Measurements from ENCODE around the gene ZNF597. TPM values are rescaled to one million over a fixed set of nuclear protein-coding genes. Genes with fewer than 3 reads are reported as not detected.

Gene ZNF597
- total and polyA plus RNA-seq, 2 experiments from 2014 or later: 1.2 to 2.4 TPM

DNA sequence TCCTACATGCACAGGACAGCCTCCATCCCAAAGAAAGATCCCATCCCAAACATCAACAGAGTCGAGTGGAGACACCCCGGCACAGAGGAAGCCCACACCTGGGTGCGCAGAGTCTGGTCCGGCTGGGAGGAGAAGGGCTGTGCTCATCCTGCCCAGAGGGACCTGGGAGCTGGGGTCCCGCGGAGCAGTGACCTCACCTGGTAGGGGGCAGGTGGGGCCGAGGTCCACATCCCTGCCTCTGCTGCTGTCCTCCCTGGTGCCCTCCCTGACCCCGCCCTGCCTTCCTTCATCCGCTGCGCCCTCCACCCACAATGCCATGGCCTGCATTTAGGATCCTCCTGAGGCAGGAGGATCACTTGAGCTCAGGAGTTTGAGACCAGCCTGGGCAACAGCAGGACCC is 49.1 kb upstream of the ZNF597 start:
- Histone ChIP-seq H2AFZ (no peak overlapping the region), H3K9me2 (ENCODE audit: insufficient read depth) (no peaks in the 10 kb centered on the region), H3F3A (replicated peaks; ENCODE audit: low read depth) (no peaks in the 10 kb centered on the region), H4K20me1 (replicated peaks; ENCODE audit: insufficient read depth) (no peaks in the 10 kb centered on the region), H3K4me2 (no peak overlapping the region), H3K4me1 (ENCODE audit: insufficient read depth) (no peaks in the 10 kb centered on the region), H3K27ac (ENCODE audit: low read depth) (no peak overlapping the region), H3K79me2 (replicated peaks; ENCODE audit: insufficient read depth) (no peaks in the 10 kb centered on the region), H3K4me3 (no peak overlapping the region), H3K27me3 (ENCODE audit: insufficient read depth) (no peaks in the 10 kb centered on the region), H3K36me3 (ENCODE audit: insufficient read depth) (no peaks in the 10 kb centered on the region)
- TF ChIP-seq STAT1 (IDR thresholded peaks at IDR 0.05; ENCODE audit: unreplicated experiment) (no peak), POLR2AphosphoS5 (IDR thresholded peaks at IDR 0.05; ENCODE audit: low read depth) (no peak), JUNB (IDR thresholded peaks at IDR 0.05; ENCODE audit: unreplicated experiment) (no peak)
- ATAC-seq (no peak), DNase-seq (ENCODE audit: low spot score) (no peak)
- H3K27me3 Mint-ChIP-seq (ENCODE audit: insufficient read depth, low read depth, poor library complexity): peaks cover 13% of the 10 kb centered on the region
- H3K4me1 Mint-ChIP-seq: no peaks in the 10 kb centered on the region
- H3K36me3 Mint-ChIP-seq (ENCODE audit: low read depth): no peaks in the 10 kb centered on the region
- no peaks in the 10 kb centered on the region for H3K9me3 Mint-ChIP-seq
- H3K4me3 Mint-ChIP-seq: no peak overlapping the region
- H3K27ac Mint-ChIP-seq: no peak overlapping the region

DNA sequence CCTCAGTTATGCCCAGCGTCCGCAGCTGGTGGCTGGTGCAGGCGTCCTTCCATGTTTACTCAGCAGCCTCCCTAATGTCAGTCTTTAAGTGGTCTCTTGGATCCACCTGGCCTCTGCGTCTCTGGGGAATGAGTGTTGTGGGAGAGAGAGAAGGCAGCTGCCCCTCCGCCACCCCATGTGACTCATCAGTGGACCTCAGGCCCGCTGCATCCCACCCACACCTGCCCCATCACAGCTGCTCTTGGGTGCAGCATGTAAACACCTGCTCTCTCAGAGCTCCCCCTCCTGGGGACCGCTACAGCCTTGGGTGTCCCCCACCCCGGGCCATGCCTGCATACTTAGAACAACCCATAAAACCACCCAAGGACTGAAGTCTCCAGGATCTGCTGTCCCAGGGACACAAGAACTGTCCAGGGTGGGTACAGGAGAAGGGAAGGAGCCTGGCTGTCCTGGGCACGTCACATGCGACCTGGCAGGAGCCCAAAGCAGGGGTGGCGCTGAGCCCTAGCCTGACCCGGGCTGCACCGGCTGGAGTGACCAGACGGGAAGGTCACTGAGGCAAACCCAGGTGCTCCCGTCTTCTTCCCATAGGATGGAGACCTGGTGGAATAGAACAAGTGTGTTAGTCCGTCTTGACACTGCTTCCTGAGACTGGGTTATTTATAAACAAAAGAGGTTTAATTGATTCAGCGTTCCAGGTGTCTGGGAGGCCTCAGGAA is 47.8 kb upstream of the ZNF597 start:
- H3K4me1 Mint-ChIP-seq: no peaks in the 10 kb centered on the region
- DNase-seq (ENCODE audit: low spot score): peak; percentile 53
- Histone ChIP-seq H3K27ac (ENCODE audit: low read depth) (no peak overlapping the region), H3K4me1 (ENCODE audit: insufficient read depth) (no peaks in the 10 kb centered on the region), H3K79me2 (replicated peaks; ENCODE audit: insufficient read depth) (no peaks in the 10 kb centered on the region), H3K4me3 (no peak overlapping the region), H4K20me1 (replicated peaks; ENCODE audit: insufficient read depth) (no peaks in the 10 kb centered on the region), H3F3A (replicated peaks; ENCODE audit: low read depth) (no peaks in the 10 kb centered on the region), H3K9me2 (ENCODE audit: insufficient read depth) (no peaks in the 10 kb centered on the region), H3K27me3 (ENCODE audit: insufficient read depth) (no peaks in the 10 kb centered on the region), H3K4me2 (no peak overlapping the region), H2AFZ (no peak overlapping the region), H3K36me3 (ENCODE audit: insufficient read depth) (no peaks in the 10 kb centered on the region)
- H3K4me3 Mint-ChIP-seq: no peak overlapping the region
- H3K27me3 Mint-ChIP-seq (ENCODE audit: insufficient read depth, low read depth, poor library complexity): peaks cover 13% of the 10 kb centered on the region
- TF ChIP-seq, protein P1, sequence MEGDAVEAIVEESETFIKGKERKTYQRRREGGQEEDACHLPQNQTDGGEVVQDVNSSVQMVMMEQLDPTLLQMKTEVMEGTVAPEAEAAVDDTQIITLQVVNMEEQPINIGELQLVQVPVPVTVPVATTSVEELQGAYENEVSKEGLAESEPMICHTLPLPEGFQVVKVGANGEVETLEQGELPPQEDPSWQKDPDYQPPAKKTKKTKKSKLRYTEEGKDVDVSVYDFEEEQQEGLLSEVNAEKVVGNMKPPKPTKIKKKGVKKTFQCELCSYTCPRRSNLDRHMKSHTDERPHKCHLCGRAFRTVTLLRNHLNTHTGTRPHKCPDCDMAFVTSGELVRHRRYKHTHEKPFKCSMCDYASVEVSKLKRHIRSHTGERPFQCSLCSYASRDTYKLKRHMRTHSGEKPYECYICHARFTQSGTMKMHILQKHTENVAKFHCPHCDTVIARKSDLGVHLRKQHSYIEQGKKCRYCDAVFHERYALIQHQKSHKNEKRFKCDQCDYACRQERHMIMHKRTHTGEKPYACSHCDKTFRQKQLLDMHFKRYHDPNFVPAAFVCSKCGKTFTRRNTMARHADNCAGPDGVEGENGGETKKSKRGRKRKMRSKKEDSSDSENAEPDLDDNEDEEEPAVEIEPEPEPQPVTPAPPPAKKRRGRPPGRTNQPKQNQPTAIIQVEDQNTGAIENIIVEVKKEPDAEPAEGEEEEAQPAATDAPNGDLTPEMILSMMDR (conservative IDR thresholded peaks at IDR 0.05; ENCODE audit: low read depth in 2 of 2): peak; percentile 24 to 76; a peak in 3 of 4 replicates
- TF ChIP-seq, protein P2, sequence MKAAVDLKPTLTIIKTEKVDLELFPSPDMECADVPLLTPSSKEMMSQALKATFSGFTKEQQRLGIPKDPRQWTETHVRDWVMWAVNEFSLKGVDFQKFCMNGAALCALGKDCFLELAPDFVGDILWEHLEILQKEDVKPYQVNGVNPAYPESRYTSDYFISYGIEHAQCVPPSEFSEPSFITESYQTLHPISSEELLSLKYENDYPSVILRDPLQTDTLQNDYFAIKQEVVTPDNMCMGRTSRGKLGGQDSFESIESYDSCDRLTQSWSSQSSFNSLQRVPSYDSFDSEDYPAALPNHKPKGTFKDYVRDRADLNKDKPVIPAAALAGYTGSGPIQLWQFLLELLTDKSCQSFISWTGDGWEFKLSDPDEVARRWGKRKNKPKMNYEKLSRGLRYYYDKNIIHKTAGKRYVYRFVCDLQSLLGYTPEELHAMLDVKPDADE (IDR thresholded peaks at IDR 0.05): no peak
- H3K9me3 Mint-ChIP-seq: no peaks in the 10 kb centered on the region
- peak; percentile 55 for ATAC-seq
- H3K36me3 Mint-ChIP-seq (ENCODE audit: low read depth): no peaks in the 10 kb centered on the region
- no peak overlapping the region for H3K27ac Mint-ChIP-seq

DNA sequence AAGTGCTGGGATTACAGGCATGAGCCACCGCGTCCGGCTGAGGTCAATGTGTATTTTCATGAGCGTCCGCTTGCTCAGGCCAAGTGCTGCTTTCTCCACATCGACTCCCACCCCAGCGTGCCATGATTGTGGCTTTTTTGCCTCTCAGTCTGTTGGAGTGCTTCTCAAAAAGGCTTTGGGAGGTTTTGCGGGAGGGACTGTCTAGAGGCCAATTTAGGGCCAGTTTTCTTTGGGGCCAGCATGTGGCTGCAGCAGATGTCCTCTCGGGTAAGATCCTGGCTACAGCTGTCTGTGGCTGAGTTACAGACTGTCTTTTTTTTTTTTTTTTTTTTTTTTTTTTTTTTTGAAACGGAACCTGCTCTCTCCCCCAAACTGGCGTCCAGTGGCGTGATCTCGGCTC is 45.5 kb upstream of the ZNF597 start:
- H3K79me2 ChIP-seq (replicated peaks; ENCODE audit: insufficient read depth): no peaks in the 10 kb centered on the region
- no peaks in the 10 kb centered on the region for H3K4me1 ChIP-seq (ENCODE audit: insufficient read depth)
- no peak overlapping the region for H3K4me3 ChIP-seq
- Mint-ChIP-seq H3K4me3 (no peak overlapping the region), H3K4me1 (no peaks in the 10 kb centered on the region), H3K9me3 (no peaks in the 10 kb centered on the region), H3K27me3 (ENCODE audit: insufficient read depth, low read depth, poor library complexity) (peaks cover 12% of the 10 kb centered on the region), H3K27ac (no peak overlapping the region), H3K36me3 (ENCODE audit: low read depth) (peaks cover 9% of the 10 kb centered on the region)
- no peaks in the 10 kb centered on the region for H3K27me3 ChIP-seq (ENCODE audit: insufficient read depth)
- H3F3A ChIP-seq (replicated peaks; ENCODE audit: low read depth): no peaks in the 10 kb centered on the region
- H3K4me2 ChIP-seq: no peak overlapping the region
- ATAC-seq (no peak), DNase-seq (ENCODE audit: low spot score) (no peak)
- H3K9me2 ChIP-seq (ENCODE audit: insufficient read depth): no peaks in the 10 kb centered on the region
- H2AFZ ChIP-seq: no peak overlapping the region
- H3K27ac ChIP-seq (ENCODE audit: low read depth): no peak overlapping the region
- H4K20me1 ChIP-seq (replicated peaks; ENCODE audit: insufficient read depth): no peaks in the 10 kb centered on the region
- peaks cover 4% of the 10 kb centered on the region; the same call in 1 of the 2 replicates for H3K36me3 ChIP-seq (ENCODE audit: insufficient read depth)
- TF ChIP-seq EZH2 (IDR thresholded peaks at IDR 0.05; ENCODE audit: low read depth, unreplicated experiment) (no peak), EZH2phosphoT487 (IDR thresholded peaks at IDR 0.05; ENCODE audit: unreplicated experiment) (no peak)

Data from GM23338 (cell line).